Chondrocyte (in vitro differentiated cells): ENCODE measurements around the gene DSCAM. TPM values are rescaled to one million over a fixed set of nuclear protein-coding genes. Genes with fewer than 3 reads are reported as not detected.
"Not testable (repeated sequence)": the region's sequence is repeated elsewhere in the genome, so short reads cannot be mapped to it uniquely, and the experiment has no call there.

Experiments
- DNase-seq: peaks from one replicate; pipeline ENCODE4 v3.0.0; 2021; ENCODE audit warnings: mixed read lengths, low spot score
- H3K27ac Mint-ChIP-seq: one replicate; pipeline ENCODE4 v1.8.0; 2021; ENCODE audit warnings: mild to moderate bottlenecking, moderate library complexity, mixed read lengths; ENCODE audit not compliant: unreplicated experiment
- H3K27me3 Mint-ChIP-seq: 2 replicates; pipeline ENCODE4 v1.8.0; 2021; ENCODE audit warnings: low read depth, mixed read lengths
- H3K36me3 Mint-ChIP-seq: 2 replicates; pipeline ENCODE4 v1.8.0; 2021; ENCODE audit warnings: low read depth, mixed read lengths
- H3K4me1 Mint-ChIP-seq: 2 replicates; pipeline ENCODE4 v1.8.0; 2021; ENCODE audit warnings: low read depth, mild to moderate bottlenecking, mixed read lengths
- H3K4me3 Mint-ChIP-seq: one replicate; pipeline ENCODE4 v1.8.0; 2021; ENCODE audit warnings: mild to moderate bottlenecking, moderate library complexity, mixed read lengths; ENCODE audit not compliant: unreplicated experiment
- H3K9me3 Mint-ChIP-seq: 2 replicates; pipeline ENCODE4 v1.8.0; 2021; ENCODE audit warnings: low read depth, mixed read lengths
- CTCF ChIP-seq: fragments of 200-600 bp; sonication (generic); IDR thresholded peaks from 2 replicates; pipeline ENCODE4 v1.5.0; 2021; ENCODE audit warnings: antibody characterized with exemption, mild to moderate bottlenecking, moderate library complexity
- total RNA-seq: library from RNA; stranded (reverse); gene quantifications from 3 replicates; pipeline ENCODE4 v1.2.1, GENCODE V29; 2021

DSCAM gene
- total RNA-seq, 1 donor from 2014 or later = not detected

- H3K36me3 Mint-ChIP-seq = no peaks in the 10 kb centered on the region
- no peak for TF ChIP-seq CTCF
- H3K27ac Mint-ChIP-seq = no peak overlapping the region
- DNase-seq = no peak
- H3K4me1 Mint-ChIP-seq = no peaks in the 10 kb centered on the region
- peaks cover 31% of the 10 kb centered on the region for H3K9me3 Mint-ChIP-seq
- no peaks in the 10 kb centered on the region for H3K27me3 Mint-ChIP-seq
- no peak overlapping the region for H3K4me3 Mint-ChIP-seq
Measured at GRCh38 chr21:40186045-40186444, 660.9 kb downstream of the DSCAM start.

GRCh38 chr21:40185208-40185607 lies 661.8 kb downstream of the DSCAM start:
- DNase-seq = no peak
- Mint-ChIP-seq H3K27ac (no peak overlapping the region), H3K36me3 (no peaks in the 10 kb centered on the region), H3K4me1 (no peaks in the 10 kb centered on the region), H3K9me3 (peaks cover 31% of the 10 kb centered on the region), H3K4me3 (no peak overlapping the region), H3K27me3 (no peaks in the 10 kb centered on the region)
- no peak for TF ChIP-seq CTCF

GRCh38 chr21:40182491-40182890 lies 664.5 kb downstream of the DSCAM start:
- H3K4me3 Mint-ChIP-seq, H3K4me1 Mint-ChIP-seq, DNase-seq, H3K36me3 Mint-ChIP-seq, H3K27ac Mint-ChIP-seq, H3K27me3 Mint-ChIP-seq: not testable (repeated sequence)
- peaks cover 24% of the 10 kb centered on the region for H3K9me3 Mint-ChIP-seq

GRCh38 chr21:40179166-40179565 lies 667.8 kb downstream of the DSCAM start:
- H3K27ac Mint-ChIP-seq = no peak overlapping the region
- peaks cover 16% of the 10 kb centered on the region for H3K9me3 Mint-ChIP-seq
- TF ChIP-seq CTCF = no peak
- H3K27me3 Mint-ChIP-seq = no peaks in the 10 kb centered on the region
- no peak for DNase-seq
- no peaks in the 10 kb centered on the region for H3K4me1 Mint-ChIP-seq
- no peak overlapping the region for H3K4me3 Mint-ChIP-seq
- H3K36me3 Mint-ChIP-seq = no peaks in the 10 kb centered on the region

GRCh38 chr21:40178726-40179125 lies 668.2 kb downstream of the DSCAM start:
- Mint-ChIP-seq H3K4me3 (no peak overlapping the region), H3K36me3 (no peaks in the 10 kb centered on the region), H3K9me3 (peaks cover 15% of the 10 kb centered on the region), H3K4me1 (no peaks in the 10 kb centered on the region), H3K27me3 (no peaks in the 10 kb centered on the region), H3K27ac (no peak overlapping the region)
- no peak for DNase-seq
- TF ChIP-seq CTCF = no peak

GRCh38 chr21:40177979-40178378 lies 669.0 kb downstream of the DSCAM start:
- no peaks in the 10 kb centered on the region for H3K36me3 Mint-ChIP-seq
- DNase-seq = no peak
- H3K9me3 Mint-ChIP-seq = peaks cover 9% of the 10 kb centered on the region
- H3K27ac Mint-ChIP-seq = no peak overlapping the region
- H3K27me3 Mint-ChIP-seq = no peaks in the 10 kb centered on the region
- H3K4me1 Mint-ChIP-seq = no peaks in the 10 kb centered on the region
- no peak for TF ChIP-seq CTCF
- no peak overlapping the region for H3K4me3 Mint-ChIP-seq
